Breast epithelium (tissue), 4 donors: ENCODE results near the gene KRT2. TPM values are rescaled to one million over a fixed set of nuclear protein-coding genes. Genes with fewer than 3 reads are reported as not detected.

ENCODE experiments used
- DNase-seq, 2 donors: peaks; one replicate each; pipeline ENCODE4 v3.0.0-alpha.2; 2019; ENCODE audit warnings: low spot score in 2 of 2
- H3K27ac ChIP-seq, 2 donors: fragments of 200-600 bp; sonication (generic) in 1 of 2; one replicate each; pipeline ENCODE4 v1.5.1; 2016 to 2019; ENCODE audit warnings: mild to moderate bottlenecking in 1 of 2
- H3K27me3 ChIP-seq, 2 donors: fragments of 200-600 bp; sonication (generic) in 1 of 2; one replicate each; pipeline versions ENCODE4 v1.5.1 to v1.6.0; 2017 to 2019; ENCODE audit warnings: control low read depth in 1 of 2, mild to moderate bottlenecking in 1 of 2
- H3K36me3 ChIP-seq: fragments of 200-600 bp; one replicate; pipeline ENCODE4 v1.5.1; 2019
- H3K4me1 ChIP-seq, 2 donors: fragments of 200-600 bp; sonication (generic); one replicate each; pipeline ENCODE4 v1.5.1; 2016 to 2019; ENCODE audit warnings: control low read depth in 1 of 2
- H3K4me3 ChIP-seq, 3 donors: fragments of 200-600 bp; sonication (generic); 1 replicate in 2 of 3; 2 replicates in 1 of 3; pipeline ENCODE4 v1.5.1; 2016 to 2019; ENCODE audit warnings: mild to moderate bottlenecking in 3 of 3, moderate library complexity in 2 of 3
- H3K9me3 ChIP-seq, 2 donors: fragments of 200-600 bp; sonication (generic) in 1 of 2; one replicate each; pipeline ENCODE4 v1.5.1; 2016 to 2019; ENCODE audit warnings: control low read depth in 1 of 2
- POLR2A ChIP-seq: fragments of 450-650 bp; IDR thresholded peaks from one replicate; pipeline ENCODE4 v1.6.1; 2016; ENCODE audit warnings: antibody characterized with exemption, mild to moderate bottlenecking, moderate library complexity
- POLR2AphosphoS5 ChIP-seq, 3 donors: sonication (generic); formaldehyde crosslinking; IDR thresholded peaks; one replicate each; pipeline ENCODE4 v1.6.1; 2017; ENCODE audit warnings: antibody characterized with exemption in 3 of 3
- intact Hi-C: fragments of 100-400 bp; cut with DNase I; formaldehyde crosslinking; loops from one replicate; pipeline ENCODE4 v1.15.1; 2023; ENCODE audit warnings: low total_unique reads
- total RNA-seq, 3 donors: library from RNA; depleted of rRNA; stranded (reverse); fragments of >200 nt; gene quantifications; one replicate each; pipeline ENCODE4 v1.1.0, GENCODE V29; 2016
- TF ChIP-seq, protein P1 (sequence below), 3 donors: fragments of 450-650 bp; IDR thresholded peaks; one replicate each; pipeline ENCODE4 v1.5.1; 2016 to 2017; ENCODE audit warnings: antibody characterized with exemption in 3 of 3, mild to moderate bottlenecking in 3 of 3, moderate library complexity in 3 of 3

Gene KRT2
- total RNA-seq, 3 donors from 2014 or later = not detected

DNA sequence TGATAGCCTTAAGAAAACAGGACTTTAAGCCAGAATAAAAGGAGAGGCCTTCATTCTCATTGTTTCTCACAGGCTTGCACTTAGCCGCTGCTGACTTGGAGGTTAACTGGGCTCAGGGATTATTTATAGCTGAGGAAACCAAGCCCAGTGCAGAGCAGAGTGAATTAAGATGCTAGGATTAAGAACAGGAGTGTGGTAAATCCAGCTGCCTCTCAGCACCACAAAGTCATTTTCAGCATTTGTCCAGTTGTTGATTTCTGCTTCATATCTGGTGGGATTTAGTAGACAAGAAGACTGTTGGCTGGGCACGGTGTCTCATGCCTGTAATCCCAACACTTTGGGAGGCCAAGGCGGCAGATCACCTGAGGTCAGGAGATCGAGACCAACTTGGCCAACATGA, 19.4 kb downstream of the KRT2 start:
- peak in 1 of 2 donors; percentile 3 for DNase-seq
- no peaks in the 10 kb centered on the region for H3K27me3 ChIP-seq
- H3K36me3 ChIP-seq = no peaks in the 10 kb centered on the region
- no peaks in the 10 kb centered on the region for H3K9me3 ChIP-seq
- no peaks in the 10 kb centered on the region for H3K4me1 ChIP-seq
- no peak overlapping the region for H3K27ac ChIP-seq
- intact Hi-C loops = no loop called here
- TF ChIP-seq POLR2AphosphoS5 (IDR thresholded peaks at IDR 0.05) (no peak), POLR2A (no peak)
- TF ChIP-seq, protein P1, sequence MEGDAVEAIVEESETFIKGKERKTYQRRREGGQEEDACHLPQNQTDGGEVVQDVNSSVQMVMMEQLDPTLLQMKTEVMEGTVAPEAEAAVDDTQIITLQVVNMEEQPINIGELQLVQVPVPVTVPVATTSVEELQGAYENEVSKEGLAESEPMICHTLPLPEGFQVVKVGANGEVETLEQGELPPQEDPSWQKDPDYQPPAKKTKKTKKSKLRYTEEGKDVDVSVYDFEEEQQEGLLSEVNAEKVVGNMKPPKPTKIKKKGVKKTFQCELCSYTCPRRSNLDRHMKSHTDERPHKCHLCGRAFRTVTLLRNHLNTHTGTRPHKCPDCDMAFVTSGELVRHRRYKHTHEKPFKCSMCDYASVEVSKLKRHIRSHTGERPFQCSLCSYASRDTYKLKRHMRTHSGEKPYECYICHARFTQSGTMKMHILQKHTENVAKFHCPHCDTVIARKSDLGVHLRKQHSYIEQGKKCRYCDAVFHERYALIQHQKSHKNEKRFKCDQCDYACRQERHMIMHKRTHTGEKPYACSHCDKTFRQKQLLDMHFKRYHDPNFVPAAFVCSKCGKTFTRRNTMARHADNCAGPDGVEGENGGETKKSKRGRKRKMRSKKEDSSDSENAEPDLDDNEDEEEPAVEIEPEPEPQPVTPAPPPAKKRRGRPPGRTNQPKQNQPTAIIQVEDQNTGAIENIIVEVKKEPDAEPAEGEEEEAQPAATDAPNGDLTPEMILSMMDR (IDR thresholded peaks at IDR 0.05) = no peak
- no peak overlapping the region for H3K4me3 ChIP-seq

- H3K27ac ChIP-seq = no peak overlapping the region
- no peaks in the 10 kb centered on the region for H3K36me3 ChIP-seq
- no peak overlapping the region for H3K4me3 ChIP-seq
- H3K9me3 ChIP-seq = no peaks in the 10 kb centered on the region
- intact Hi-C loops = no loop called here
- DNase-seq = no peak
- H3K4me1 ChIP-seq = no peaks in the 10 kb centered on the region
- TF ChIP-seq, protein P1 (IDR thresholded peaks at IDR 0.05) = no peak
- no peak for TF ChIP-seq POLR2AphosphoS5 (IDR thresholded peaks at IDR 0.05)
- TF ChIP-seq POLR2A = no peak
- H3K27me3 ChIP-seq = no peaks in the 10 kb centered on the region
Measured at GRCh38 chr12:52631676-52632459, 20.1 kb downstream of the KRT2 start.

GRCh38 chr12:52631264-52631663, 20.7 kb downstream of the KRT2 start:
- no peak for TF ChIP-seq POLR2AphosphoS5 (IDR thresholded peaks at IDR 0.05)
- TF ChIP-seq, protein P1 (IDR thresholded peaks at IDR 0.05) = no peak
- TF ChIP-seq POLR2A = no peak
- Histone ChIP-seq H3K27ac (no peak overlapping the region), H3K36me3 (no peaks in the 10 kb centered on the region), H3K4me1 (no peaks in the 10 kb centered on the region), H3K27me3 (no peaks in the 10 kb centered on the region), H3K4me3 (no peak overlapping the region), H3K9me3 (no peaks in the 10 kb centered on the region)
- peak in 1 of 2 donors; percentile 8 for DNase-seq
- intact Hi-C loops = no loop called here

- TF ChIP-seq, protein P1 (IDR thresholded peaks at IDR 0.05) = no peak
- Histone ChIP-seq H3K9me3 (no peaks in the 10 kb centered on the region), H3K36me3 (no peaks in the 10 kb centered on the region), H3K4me3 (no peak overlapping the region), H3K27ac (no peak overlapping the region), H3K4me1 (no peaks in the 10 kb centered on the region), H3K27me3 (no peaks in the 10 kb centered on the region)
- DNase-seq = no peak
- intact Hi-C loops = no loop called here
Measured at GRCh38 chr12:52630599-52631200, 21.3 kb downstream of the KRT2 start.

- TF ChIP-seq POLR2AphosphoS5 (IDR thresholded peaks at IDR 0.05) = no peak
- TF ChIP-seq, protein P1 (IDR thresholded peaks at IDR 0.05) = no peak
- no peak for TF ChIP-seq POLR2A
- intact Hi-C loops = no loop called here
- Histone ChIP-seq H3K4me3 (no peak overlapping the region), H3K4me1 (no peaks in the 10 kb centered on the region), H3K27ac (no peak overlapping the region), H3K36me3 (no peaks in the 10 kb centered on the region), H3K9me3 (no peaks in the 10 kb centered on the region), H3K27me3 (no peaks in the 10 kb centered on the region)
- peak in 1 of 2 donors; percentile 13 for DNase-seq
Measured at GRCh38 chr12:52630008-52630500, 22.0 kb downstream of the KRT2 start.
